Mesothelial cell of epicardium (in vitro differentiated cells): ENCODE measurements around the gene CNKSR3. TPM values are rescaled to one million over a fixed set of nuclear protein-coding genes. Genes with fewer than 3 reads are reported as not detected.
"Not testable (repeated sequence)": the region's sequence is repeated elsewhere in the genome, so short reads cannot be mapped to it uniquely, and the experiment has no call there.

ENCODE experiments used
- DNase-seq, 2 experiments: peaks; one replicate each; pipeline ENCODE4 v3.0.0; 2021; ENCODE audit warnings: low spot score in 2 of 2; ENCODE audit not compliant: unreplicated experiment in 2 of 2
- H3K27ac Mint-ChIP-seq: 2 replicates; pipeline ENCODE4 v1.8.0; 2021; ENCODE audit warnings: mixed read lengths
- H3K27me3 Mint-ChIP-seq: 2 replicates; pipeline ENCODE4 v1.8.0; 2021; ENCODE audit warnings: low read depth, mixed read lengths
- H3K36me3 Mint-ChIP-seq: 2 replicates; pipeline ENCODE4 v1.8.0; 2021; ENCODE audit warnings: mixed read lengths
- H3K4me1 Mint-ChIP-seq: 2 replicates; pipeline ENCODE4 v1.8.0; 2021; ENCODE audit warnings: mixed read lengths
- H3K4me3 Mint-ChIP-seq: 2 replicates; pipeline ENCODE4 v1.8.0; 2021; ENCODE audit warnings: mild to moderate bottlenecking, moderate library complexity, mixed read lengths
- H3K9me3 Mint-ChIP-seq: 2 replicates; pipeline ENCODE4 v1.8.0; 2021; ENCODE audit warnings: mixed read lengths
- CTCF ChIP-seq: fragments of 200-600 bp; sonication (generic); IDR thresholded peaks from one replicate; pipeline ENCODE4 v1.5.0; 2021; ENCODE audit warnings: antibody characterized with exemption; ENCODE audit not compliant: unreplicated experiment
- total RNA-seq: library from RNA; stranded (reverse); gene quantifications from 3 replicates; pipeline ENCODE4 v1.2.1, GENCODE V29; 2021

The CNKSR3 gene
- total RNA-seq, 1 donor from 2014 or later = 13.4 TPM

- Mint-ChIP-seq H3K4me3 (no peak overlapping the region), H3K9me3 (no peaks in the 10 kb centered on the region), H3K4me1 (peaks cover 40% of the 10 kb centered on the region), H3K36me3 (no peaks in the 10 kb centered on the region), H3K27ac (no peak overlapping the region), H3K27me3 (no peaks in the 10 kb centered on the region)
- no peak for TF ChIP-seq CTCF
- no peak for DNase-seq
Measured at GRCh38 chr6:154550779-154551178, 40.3 kb upstream of the CNKSR3 start.

DNA sequence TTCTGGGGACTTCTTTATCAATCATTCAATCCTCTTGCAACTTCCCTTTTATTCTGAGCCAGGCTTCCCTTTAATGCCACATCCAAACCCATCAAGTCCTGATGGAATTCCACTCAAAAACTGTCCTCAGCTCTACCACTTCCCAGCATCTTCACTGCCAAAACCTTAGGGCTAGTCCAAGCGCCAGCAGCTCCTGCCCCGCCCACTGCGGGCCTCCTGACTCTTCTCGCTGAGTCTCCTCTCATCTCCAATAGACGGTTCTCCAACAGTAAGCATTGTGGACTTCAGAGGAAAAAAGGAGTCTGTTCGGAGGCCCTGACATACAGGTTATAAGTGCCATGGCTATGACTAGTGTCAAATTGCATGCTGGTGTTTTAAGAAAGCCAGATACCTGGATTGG is 38.7 kb upstream of the CNKSR3 start:
- no peak for TF ChIP-seq CTCF
- Mint-ChIP-seq H3K9me3 (no peaks in the 10 kb centered on the region), H3K27me3 (no peaks in the 10 kb centered on the region), H3K36me3 (no peaks in the 10 kb centered on the region), H3K4me3 (no peak overlapping the region), H3K4me1 (peaks cover 29% of the 10 kb centered on the region), H3K27ac (peak overlapping the region; percentile 64)
- no peak for DNase-seq

GRCh38 chr6:154548130-154548830 is 37.8 kb upstream of the CNKSR3 start:
- Mint-ChIP-seq H3K36me3 (no peaks in the 10 kb centered on the region), H3K27me3 (no peaks in the 10 kb centered on the region), H3K4me3 (no peak overlapping the region), H3K4me1 (peaks cover 35% of the 10 kb centered on the region), H3K27ac (peak overlapping the region; percentile 93), H3K9me3 (no peaks in the 10 kb centered on the region)
- DNase-seq = no peak
- TF ChIP-seq CTCF = no peak

- Mint-ChIP-seq H3K27me3 (no peaks in the 10 kb centered on the region), H3K27ac (peak overlapping the region; percentile 97), H3K9me3 (no peaks in the 10 kb centered on the region), H3K36me3 (no peaks in the 10 kb centered on the region), H3K4me3 (no peak overlapping the region), H3K4me1 (peaks cover 34% of the 10 kb centered on the region)
- no peak for DNase-seq
- TF ChIP-seq CTCF = no peak
Measured at GRCh38 chr6:154543628-154544027, 33.1 kb upstream of the CNKSR3 start.

- Mint-ChIP-seq H3K36me3 (no peaks in the 10 kb centered on the region), H3K9me3 (no peaks in the 10 kb centered on the region), H3K27ac (peak overlapping the region; percentile 97), H3K4me3 (no peak overlapping the region), H3K4me1 (peaks cover 33% of the 10 kb centered on the region), H3K27me3 (no peaks in the 10 kb centered on the region)
- no peak for DNase-seq
- no peak for TF ChIP-seq CTCF
Measured at GRCh38 chr6:154542747-154543146, 32.3 kb upstream of the CNKSR3 start.

- H3K4me3 Mint-ChIP-seq, H3K27me3 Mint-ChIP-seq, H3K27ac Mint-ChIP-seq, H3K9me3 Mint-ChIP-seq, H3K36me3 Mint-ChIP-seq, DNase-seq: not testable (repeated sequence)
- H3K4me1 Mint-ChIP-seq = peaks cover 42% of the 10 kb centered on the region
Measured at GRCh38 chr6:154541837-154542236, 31.4 kb upstream of the CNKSR3 start.
